SH-SY5Y (cell line): ENCODE measurements around the gene CD34.

Experiments
- GATA2 ChIP-seq: IDR thresholded peaks from 2 replicates; pipeline ENCODE4 v1.6.1; 2011; ENCODE audit warnings: mild to moderate bottlenecking, low read depth, low read length
- GATA3 ChIP-seq: IDR thresholded peaks from 2 replicates; pipeline ENCODE4 v1.6.1; 2011; ENCODE audit warnings: low read depth, mild to moderate bottlenecking, low read length, moderate library complexity

GRCh38 chr1:207911856-207912760 is 1.2 kb upstream of the CD34 start:
- TF ChIP-seq GATA2 (peak; percentile 54; the same call in 1 of the 2 replicates), GATA3 (no peak)
